T-helper 2 cell treated with Interferon-gamma antibody and Interleukin-4, amounts not matched to agents 5 μg/mL and 100 μg/mL, for 36 hours (primary cell): ENCODE results near the gene GOLGB1.

Experiments used
- DNase-seq: peaks from one replicate; pipeline ENCODE4 v3.0.0; 2021; ENCODE audit warnings: low spot score
- H3K27ac Mint-ChIP-seq: one replicate; pipeline ENCODE4 v1.8.0; 2021; ENCODE audit warnings: mild to moderate bottlenecking, mixed read lengths
- H3K27me3 Mint-ChIP-seq: one replicate; pipeline ENCODE4 v1.8.0; 2021; ENCODE audit warnings: low read depth, mixed read lengths
- H3K36me3 Mint-ChIP-seq: one replicate; pipeline ENCODE4 v1.8.0; 2021; ENCODE audit warnings: low read depth, mixed read lengths
- H3K4me1 Mint-ChIP-seq: one replicate; pipeline ENCODE4 v1.8.0; 2021; ENCODE audit warnings: low read depth, mixed read lengths
- H3K4me3 Mint-ChIP-seq: one replicate; pipeline ENCODE4 v1.8.0; 2022; ENCODE audit warnings: mild to moderate bottlenecking, moderate library complexity, mixed read lengths
- H3K9me3 Mint-ChIP-seq: one replicate; pipeline ENCODE4 v1.8.0; 2021; ENCODE audit warnings: mixed read lengths

GOLGB1 gene

GRCh38 chr3:121619691-121620090, 129.8 kb downstream of the GOLGB1 start:
- Mint-ChIP-seq H3K36me3 (no peaks in the 10 kb centered on the region), H3K4me1 (no peaks in the 10 kb centered on the region), H3K27me3 (peaks cover 8% of the 10 kb centered on the region), H3K27ac (no peak overlapping the region), H3K4me3 (no peak overlapping the region), H3K9me3 (no peaks in the 10 kb centered on the region)
- no peak for DNase-seq
